HG03565 (cell line): ENCODE results near the gene SDCCAG8.

Experiments used
- ATAC-seq: cut with Tn5 transposase; IDR thresholded peaks from one replicate; pipeline ENCODE4 v1.9.1; 2021; ENCODE audit warnings: mild to moderate bottlenecking, moderate library complexity; ENCODE audit not compliant: unreplicated experiment

Gene SDCCAG8

DNA sequence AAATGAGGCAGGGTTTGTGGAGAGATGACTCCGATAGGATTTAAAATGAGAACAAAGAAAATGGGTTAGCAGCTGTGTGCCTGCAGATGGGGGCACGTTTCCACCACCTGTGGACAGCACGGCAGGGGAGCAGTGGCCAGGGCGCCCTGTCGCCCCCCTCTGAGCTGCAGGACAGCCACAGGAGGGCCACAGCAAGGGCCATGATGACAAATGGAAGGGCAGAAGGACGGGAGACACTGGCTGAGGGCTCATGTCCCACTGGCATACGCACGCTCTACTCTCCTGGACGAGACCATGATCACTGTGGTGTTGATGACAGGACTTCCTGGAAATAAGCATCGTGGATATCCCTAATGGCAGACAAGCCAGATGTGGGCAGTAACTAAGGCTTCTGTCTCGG lies 241.0 kb downstream of the SDCCAG8 start:
- no peak for ATAC-seq

DNA sequence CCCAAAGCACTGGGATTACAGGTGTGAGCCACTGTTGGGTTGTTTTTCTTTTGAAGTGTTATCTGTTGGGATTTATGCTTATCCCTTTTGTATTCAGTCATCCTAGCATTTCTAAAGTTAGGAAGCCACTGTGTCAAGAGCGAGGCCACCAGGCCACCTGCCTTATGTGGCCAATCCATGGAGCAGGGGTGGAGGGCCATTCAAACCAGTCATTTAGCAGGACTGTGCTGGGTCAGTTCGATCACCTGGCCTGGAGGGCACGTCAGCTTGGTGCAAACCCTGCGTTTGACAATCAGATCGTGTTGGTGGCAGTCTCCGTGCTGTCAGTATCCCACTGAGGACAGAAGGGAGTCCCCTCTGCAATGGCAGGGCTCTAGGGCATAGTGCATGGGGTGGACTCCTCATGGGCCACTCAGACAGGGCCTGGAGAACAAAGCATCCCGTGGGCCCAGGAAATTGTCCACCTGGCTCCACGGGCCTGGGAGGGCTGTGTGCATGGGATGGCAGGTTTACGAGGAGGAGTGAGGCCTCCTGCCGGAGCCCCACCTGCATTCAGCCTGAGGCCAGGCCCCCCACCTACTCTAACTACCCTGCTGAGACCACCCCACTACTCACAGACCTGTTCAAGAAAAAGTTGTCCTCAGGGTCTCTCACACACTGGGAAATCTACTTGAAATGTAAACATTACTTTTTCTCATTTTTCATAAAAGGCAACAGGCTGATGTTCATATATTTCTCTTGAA lies 242.3 kb downstream of the SDCCAG8 start:
- no peak for ATAC-seq

DNA sequence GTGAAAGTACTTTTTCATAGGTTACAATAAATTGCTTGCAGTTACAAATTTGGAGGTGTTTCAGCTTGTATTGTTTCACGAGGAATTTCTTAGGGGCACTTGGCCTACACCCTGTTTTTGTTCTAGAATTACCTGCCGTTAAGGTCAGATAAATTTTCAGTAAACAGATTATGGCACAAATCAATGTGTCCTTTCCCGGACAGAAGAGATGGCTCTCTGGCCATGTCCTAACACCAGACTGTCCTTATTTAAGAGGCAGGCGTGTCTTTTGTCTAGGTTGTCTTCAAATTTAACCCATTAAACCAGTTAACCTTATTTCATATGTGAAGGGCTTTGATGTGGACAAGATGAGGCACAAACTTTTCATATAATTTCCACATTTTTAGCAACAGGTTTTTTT lies 243.4 kb downstream of the SDCCAG8 start:
- no peak for ATAC-seq

DNA sequence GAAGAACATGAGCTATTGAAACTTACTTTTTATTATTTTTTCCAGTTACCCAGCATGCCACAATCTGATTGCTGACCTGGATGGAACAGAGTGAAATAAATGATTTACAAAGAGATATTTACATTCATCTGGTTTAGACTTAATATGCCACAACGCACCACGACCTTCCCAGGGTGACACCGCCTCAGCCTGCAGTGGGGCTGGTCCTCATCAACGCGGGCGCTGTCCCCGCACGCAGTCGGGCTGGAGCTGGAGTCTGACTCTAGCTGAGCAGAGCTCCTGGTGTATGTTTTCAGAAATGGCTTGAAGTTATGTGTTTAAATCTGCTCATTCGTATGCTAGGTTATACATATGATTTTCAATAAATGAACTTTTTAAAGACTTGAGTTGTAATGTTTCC lies 243.9 kb downstream of the SDCCAG8 start:
- ATAC-seq = no peak

DNA sequence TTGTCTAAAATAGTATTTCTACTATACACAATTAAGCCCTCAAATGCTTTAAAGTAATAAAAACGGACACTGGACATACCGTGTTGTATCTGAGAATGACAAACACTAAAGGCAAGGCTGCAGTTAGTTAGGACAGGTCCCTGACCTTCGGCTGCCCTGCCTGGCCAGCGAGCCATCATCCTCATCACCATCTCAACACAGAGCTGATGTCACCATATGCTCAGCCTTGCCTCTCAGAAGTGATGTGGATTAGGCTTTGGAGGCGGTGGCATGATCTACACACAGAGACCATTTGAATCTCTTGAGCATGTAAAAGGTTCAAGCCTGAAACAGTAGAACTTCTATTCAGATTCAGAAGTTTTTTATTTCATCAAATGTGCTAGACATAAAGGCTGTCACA lies 244.7 kb downstream of the SDCCAG8 start:
- no peak for ATAC-seq

DNA sequence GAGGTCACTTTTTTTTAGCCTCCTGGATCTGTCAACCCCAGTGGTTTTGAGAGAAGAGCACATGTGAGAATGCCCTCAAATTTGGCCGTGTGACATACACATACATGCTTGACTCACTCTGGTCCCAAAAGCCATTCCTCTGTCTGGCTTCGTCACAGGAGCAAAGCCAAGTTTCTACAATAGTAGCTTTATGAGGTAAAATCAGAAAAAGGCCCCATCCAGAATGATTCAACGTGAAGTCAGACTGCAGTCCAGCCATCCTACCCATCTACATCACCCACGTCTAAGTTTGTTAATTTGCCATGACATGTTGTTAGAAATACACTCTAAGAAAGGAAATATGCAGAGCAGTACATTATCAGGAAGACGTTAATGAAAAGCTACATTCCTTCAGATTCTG lies 245.2 kb downstream of the SDCCAG8 start:
- no peak for ATAC-seq

DNA sequence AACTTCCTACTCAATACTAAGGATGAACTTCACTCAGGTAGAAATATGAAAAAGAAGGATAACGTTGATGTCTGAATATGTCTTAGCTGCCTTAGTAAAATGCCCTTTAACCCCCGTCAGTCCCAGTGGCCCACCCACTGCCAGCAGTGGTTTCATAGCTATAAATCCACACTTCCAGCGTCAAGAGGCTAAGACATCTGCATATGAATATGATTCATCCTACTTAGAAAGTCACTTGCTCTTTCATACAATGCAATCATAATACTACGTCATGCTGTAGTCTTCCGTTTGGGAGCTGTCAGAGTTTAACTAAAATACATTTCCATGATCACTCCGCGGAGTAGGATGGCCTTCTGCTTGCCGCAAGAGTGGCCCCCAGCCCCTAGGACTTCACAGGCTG lies 247.3 kb downstream of the SDCCAG8 start:
- ATAC-seq = no peak

DNA sequence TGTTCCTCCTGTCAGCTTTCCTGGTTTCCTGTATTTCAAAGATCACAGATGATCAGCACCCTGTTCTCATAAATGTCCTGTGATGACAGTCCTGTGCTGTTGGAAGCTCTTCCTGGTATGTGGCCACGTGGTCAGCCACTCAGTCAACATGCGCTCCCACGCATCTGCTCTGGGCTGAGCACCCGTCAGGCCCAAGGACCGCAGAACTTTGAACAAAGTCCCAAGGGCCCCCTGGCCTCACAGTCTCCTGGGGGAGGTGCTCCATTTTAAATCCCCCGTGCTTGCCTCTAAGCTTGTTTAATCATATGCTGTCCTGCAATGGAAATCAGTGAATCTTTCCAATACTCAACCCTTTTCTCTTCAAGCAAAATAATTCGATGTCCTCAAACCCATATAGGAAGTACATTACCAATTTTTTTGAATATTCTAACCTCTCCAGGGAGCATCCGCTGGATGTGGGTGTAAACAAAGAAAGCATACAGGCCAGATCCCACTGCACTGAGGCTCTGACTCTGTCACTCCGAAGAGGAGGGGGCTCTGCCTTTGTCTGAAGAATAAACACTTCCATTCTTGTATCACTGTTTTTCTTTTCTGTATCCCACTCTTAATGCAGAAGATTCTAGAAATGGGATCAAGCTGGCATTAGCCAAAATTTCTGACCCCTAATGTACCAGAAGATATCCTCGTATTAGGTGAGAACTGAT lies 250.3 kb downstream of the SDCCAG8 start:
- peak; percentile 65 for ATAC-seq

DNA sequence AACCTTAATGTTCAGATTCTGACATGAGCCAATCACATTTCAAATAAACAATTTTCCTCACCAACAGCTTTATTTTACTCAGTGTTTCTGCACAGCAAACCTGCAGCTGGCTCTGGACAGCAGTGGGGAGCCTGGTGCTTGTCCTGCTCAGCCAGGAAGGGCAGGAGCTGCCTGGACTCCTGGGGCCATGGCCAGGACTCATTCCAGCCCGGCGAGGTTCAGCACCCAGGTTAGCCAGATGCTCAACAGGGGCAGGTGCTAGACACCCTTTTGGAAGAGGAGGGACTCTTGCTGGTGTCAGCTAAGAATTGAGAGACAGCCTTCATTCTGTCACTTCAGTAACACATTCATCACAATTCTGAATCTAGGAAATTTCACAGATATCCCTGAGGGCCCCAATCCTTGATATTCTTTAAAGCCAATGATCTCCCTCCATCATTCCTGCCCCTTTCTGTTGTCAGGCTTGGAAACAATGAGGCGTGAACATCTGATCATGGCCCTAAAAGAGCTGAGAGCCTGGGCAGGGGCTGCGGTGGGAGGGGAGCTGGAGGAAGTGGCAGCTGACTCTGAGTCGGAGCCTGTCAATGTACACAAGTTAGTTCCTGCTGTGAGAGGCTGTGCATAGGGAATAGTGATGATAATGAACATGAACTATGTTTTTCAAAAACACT lies 251.3 kb downstream of the SDCCAG8 start:
- no peak for ATAC-seq

DNA sequence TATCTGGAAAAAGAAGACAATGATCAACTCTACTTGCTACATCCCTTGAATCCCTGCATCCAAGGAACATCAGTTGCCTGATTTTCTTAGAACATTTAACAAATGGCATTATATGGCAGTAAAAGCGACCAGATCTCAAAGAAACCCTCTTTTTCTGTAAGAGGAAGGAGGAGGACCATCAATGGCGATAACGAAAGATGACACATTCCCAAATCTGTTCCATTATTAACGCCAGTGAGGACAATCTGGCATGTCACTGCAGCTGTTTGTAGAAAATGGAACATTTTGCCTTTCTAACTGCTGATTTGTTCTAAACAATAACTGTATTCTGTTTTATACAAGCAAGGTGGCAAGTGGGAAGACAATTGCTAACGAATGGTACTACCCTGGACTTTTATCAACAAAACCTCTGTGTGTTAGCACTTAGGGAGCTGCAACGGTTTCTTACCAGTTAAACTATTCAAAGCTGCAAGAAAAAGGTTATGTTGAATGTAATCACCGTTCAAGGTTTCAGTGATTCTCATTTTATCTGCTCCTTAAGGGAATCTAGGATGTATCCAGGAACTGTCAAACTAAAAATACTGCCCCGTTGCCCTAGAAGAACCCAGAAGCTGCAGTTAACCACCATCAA lies 251.9 kb downstream of the SDCCAG8 start:
- no peak for ATAC-seq

DNA sequence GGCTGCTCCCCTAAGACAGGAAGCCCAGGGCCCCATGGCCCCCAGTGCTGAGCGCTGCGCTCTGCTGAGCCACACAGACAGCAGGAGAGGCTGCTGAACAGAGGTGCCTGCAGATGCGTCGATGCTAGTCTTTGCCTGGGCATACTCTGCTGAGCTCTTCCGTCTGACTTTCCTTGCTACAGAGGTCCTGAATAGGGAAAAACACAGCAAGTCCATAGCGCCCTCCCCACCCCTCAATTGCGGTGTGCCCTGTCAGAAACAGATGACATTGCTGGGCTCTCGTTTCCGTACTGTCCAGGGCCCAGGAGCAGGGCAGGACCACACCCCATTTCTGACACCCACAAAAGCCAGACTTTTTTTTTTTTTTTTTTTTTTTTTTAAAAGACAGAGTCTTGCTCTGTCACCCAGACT lies 252.5 kb downstream of the SDCCAG8 start:
- ATAC-seq = peak; percentile 61

DNA sequence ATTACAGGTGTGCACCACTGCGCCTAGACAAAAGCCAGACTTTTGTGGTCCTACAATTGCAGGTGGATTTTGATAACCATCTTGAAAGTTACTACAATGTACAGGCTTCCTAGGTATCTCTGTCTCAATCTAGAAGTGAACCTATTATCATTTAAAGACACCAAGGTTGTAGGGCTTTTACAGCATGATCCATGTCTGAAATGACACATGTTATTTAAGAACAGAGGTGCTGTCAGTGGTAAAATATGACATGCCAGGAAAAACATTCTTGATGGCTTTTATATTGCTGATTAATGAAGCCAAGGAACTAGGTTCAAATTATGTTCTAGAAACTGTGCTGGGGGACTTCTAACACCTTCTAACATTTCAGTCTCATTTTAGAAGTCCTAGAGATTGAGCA lies 253.1 kb downstream of the SDCCAG8 start:
- ATAC-seq = no peak

DNA sequence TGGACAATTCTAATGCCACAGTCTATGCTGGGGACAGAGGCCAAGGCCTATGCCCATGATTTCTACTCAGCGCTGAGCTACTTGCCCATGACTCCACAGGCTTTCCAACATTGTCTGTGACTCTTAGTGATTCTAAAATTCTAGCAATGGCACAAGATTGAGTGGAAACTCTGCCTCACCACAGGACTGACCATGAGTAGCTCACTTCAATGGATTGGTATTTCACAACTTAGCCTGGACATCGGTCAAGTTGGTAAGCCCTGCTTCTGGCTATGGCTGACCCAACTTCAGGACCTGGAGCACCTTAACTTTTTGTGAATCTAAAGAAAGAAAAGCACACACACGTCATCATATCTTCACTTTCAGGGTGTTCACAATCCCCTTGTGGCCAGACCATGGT lies 255.1 kb downstream of the SDCCAG8 start:
- ATAC-seq = no peak

DNA sequence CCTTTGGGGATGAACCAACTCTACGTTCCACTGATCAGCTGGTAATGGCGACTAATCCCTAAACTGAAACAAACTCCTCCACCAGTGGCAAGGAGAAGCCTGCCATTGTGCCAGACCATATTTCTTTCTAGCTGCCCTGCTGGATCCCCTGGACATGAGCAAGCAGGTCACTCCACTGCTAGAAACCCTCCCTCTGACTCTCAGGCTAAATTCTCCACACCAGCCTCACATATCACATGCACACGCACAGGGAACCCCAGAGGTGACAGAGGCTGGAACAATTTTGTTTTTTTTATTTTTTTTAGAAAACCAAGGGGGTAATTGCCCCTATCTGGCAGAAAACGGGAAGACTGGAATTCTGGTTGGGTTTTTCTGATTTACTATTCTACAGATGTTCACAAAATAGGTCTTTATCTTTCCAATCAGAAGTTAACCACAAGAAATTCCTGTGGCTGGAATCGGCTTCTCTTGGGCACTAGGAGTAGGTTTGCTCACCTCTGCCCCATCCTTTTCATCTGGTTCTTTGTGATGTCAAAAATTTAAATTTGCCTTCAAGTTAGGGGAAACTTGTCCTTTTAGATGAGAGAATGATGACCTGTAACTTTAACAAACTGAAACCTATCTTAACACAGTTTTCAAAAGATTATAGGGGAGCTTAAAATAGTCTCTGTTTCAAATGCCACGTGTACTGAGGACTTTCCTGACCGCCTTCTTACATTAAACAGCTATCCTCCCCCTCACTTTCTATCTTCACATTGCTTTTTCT lies 258.1 kb downstream of the SDCCAG8 start:
- peak; percentile 70 for ATAC-seq

DNA sequence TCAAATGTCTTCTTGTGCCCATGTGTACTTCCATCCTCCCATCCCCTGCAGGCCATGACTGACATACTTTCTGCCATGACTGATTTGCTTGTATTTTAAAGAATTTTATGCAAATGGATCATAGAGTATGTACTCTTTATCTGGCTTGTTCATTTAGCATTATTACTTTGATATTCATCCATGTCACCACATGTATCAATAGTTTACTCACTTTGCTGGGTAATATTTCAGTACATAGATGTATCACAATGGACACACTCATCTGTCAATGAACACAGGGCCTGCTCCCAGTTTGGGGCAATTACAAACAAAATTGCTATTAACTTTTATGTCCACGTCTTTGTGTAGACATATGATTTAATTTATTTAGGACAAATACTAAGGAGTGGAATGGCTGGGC lies 259.1 kb downstream of the SDCCAG8 start:
- no peak for ATAC-seq

DNA sequence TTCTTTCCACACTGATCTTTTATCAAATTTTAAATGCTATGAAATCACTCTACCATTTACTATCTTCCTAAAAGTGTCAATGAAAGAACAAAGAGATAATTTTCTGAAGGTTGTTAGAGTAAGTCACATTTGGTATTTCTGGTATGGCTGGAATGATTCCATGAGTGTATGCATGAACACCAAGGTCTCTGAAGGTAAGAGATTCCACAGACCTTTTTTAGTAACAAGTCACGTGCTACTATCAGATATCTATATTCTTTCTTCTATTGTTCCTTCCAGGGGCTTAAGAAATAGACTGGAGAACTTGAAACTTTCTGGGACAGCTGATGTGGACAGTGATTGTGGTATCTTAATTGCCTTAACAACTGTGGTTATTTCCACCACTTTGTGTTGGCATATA lies 265.0 kb downstream of the SDCCAG8 start:
- ATAC-seq = no peak

DNA sequence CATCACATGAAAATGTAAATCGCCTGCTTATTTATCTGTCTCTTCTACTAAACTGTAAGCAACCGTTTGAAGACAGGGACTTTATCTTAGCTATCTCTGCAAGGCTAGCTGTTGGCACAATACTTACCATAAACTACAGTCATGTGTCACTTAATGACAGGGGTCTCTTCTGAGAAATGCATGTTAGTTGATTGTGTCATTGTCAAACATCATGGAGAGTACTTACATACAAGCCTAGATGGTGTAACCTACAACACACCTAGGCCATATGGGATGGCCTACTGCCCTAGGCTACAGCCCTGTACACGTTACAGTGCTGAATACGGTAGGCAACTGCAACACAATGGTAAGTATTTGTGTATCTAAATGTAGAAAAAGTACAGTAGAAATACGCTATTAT lies 267.9 kb downstream of the SDCCAG8 start:
- ATAC-seq = no peak

DNA sequence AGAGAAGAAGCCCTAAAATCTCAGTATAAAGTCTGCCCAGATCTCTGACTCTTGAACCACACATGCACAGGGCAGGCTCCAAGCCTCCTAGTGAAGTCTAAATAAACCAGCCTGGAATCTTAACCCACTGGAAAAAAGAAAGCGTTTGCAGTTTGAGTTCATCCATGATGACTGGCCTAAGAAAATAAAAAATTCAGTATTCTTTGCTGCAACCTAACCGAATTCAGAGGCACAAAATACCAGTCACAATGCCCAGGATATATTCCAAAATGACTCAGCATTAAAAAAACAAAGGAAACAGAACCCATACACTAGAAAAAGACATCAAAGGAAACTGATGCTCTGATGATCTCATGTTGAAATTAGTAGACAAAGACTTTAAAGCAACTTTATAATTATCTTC lies 269.2 kb downstream of the SDCCAG8 start:
- no peak for ATAC-seq

DNA sequence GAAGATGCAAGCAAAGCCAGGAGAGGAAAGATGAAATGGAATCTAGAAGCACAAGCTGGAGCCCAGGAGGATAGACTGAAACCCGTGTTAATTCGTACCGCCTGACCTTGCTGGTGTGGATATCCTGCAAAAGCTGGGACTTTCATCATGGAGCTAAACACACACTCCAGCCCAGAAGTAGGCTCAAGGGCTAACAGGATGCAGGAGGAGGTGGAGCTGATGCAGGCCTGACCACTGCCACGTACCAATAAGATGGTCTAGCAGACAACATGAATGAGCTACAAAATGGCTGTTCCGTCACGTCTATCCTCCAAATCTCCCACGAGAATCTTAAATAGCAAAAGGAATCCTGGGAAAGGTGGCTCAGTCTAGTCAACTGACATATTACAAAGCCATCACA lies 270.3 kb downstream of the SDCCAG8 start:
- no peak for ATAC-seq

DNA sequence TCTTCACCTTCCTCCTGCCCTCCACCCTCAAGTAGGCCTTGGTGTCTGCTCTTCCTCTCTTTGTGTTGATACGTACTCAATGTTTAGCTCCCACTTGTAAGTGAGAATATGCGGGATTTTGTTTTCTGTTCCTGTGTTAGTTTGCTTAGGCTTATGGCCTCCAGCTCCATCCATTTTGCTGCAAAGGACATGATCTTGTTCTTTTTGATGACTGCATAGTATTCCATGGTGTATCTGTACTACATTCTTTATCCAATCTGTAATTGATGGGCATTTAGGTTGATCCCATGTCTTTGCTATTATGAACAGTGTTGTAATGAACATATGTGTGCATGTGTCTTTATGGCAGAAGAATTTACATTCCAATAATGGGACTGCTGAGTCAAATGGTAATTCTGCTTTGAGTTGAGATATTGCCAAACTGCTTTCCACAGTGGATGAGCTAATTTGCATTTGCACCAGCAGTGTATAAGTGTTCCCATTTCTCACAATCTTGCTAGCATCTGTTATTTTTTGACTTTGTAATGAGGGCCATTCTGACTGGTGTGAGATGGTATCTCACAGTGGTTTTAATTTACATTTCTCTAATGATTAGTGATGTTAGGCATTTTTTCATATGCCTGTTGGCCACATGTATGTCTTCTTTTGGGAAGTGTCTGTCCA lies 272.7 kb downstream of the SDCCAG8 start:
- no peak for ATAC-seq
